GM10266 (cell line): Measurements from ENCODE around the gene RAVER2.
"Not testable (repeated sequence)": the region's sequence is repeated elsewhere in the genome, so short reads cannot be mapped to it uniquely, and the experiment has no call there.

ENCODE experiments used
- DNase-seq: peaks from one replicate; pipeline ENCODE4 v3.0.0; 2012; ENCODE audit errors: extremely low spot score
- CTCF ChIP-seq: IDR thresholded peaks from 2 replicates; pipeline ENCODE4 v1.5.1; 2012; ENCODE audit warnings: mild to moderate bottlenecking, low read depth; ENCODE audit not compliant: control insufficient read depth, insufficient read depth; ENCODE audit errors: missing control alignments

RAVER2 gene

GRCh38 chr1:64790832-64791487 lies 46.1 kb downstream of the RAVER2 start:
- no peak for TF ChIP-seq CTCF

GRCh38 chr1:64798872-64799271 lies 54.0 kb downstream of the RAVER2 start:
- no peak for DNase-seq
- TF ChIP-seq CTCF = no peak

More at GRCh38 chr1:64790832-64791487, 46.1 kb downstream of the RAVER2 start:
- no peak for DNase-seq

GRCh38 chr1:64801851-64802523 lies 57.1 kb downstream of the RAVER2 start:
- TF ChIP-seq CTCF = no peak
- no peak for DNase-seq

GRCh38 chr1:64809309-64809708 lies 64.4 kb downstream of the RAVER2 start:
- no peak for DNase-seq
- no peak for TF ChIP-seq CTCF

GRCh38 chr1:64810001-64810400 lies 65.1 kb downstream of the RAVER2 start:
- DNase-seq = no peak
- TF ChIP-seq CTCF = no peak

- no peak for DNase-seq
- no peak for TF ChIP-seq CTCF
Observed at GRCh38 chr1:64811131-64811530, 66.3 kb downstream of the RAVER2 start.

GRCh38 chr1:64814427-64814826 lies 69.6 kb downstream of the RAVER2 start:
- no peak for TF ChIP-seq CTCF
- no peak for DNase-seq

- not testable (repeated sequence) for DNase-seq
Observed at GRCh38 chr1:64817364-64817763, 72.5 kb downstream of the RAVER2 start.

GRCh38 chr1:64820572-64820971 lies 75.7 kb downstream of the RAVER2 start:
- DNase-seq = not testable (repeated sequence)
